ACC112 (cell line): ENCODE measurements around the gene SIRPG.

Source experiments
- H2AFZ ChIP-seq: fragments of 200-600 bp; sonication (generic); one replicate; pipeline ENCODE4 v1.6.0; 2017; ENCODE audit warnings: antibody characterized with exemption, low read length; ENCODE audit not compliant: unreplicated experiment
- H3K27ac ChIP-seq: fragments of 200-600 bp; sonication (generic); 2 replicates; pipeline ENCODE4 v1.5.1; 2014; ENCODE audit warnings: low read depth, mild to moderate bottlenecking, antibody characterized with exemption, low read length, moderate library complexity
- H3K27me3 ChIP-seq: fragments of 200-600 bp; sonication (generic); 2 replicates; pipeline ENCODE4 v1.6.1; 2014; ENCODE audit warnings: mild to moderate bottlenecking, antibody characterized with exemption, low read length, moderate library complexity, mixed read lengths; ENCODE audit not compliant: insufficient read depth
- H3K36me3 ChIP-seq: fragments of 200-600 bp; sonication (generic); 2 replicates; pipeline ENCODE4 v1.6.1; 2016; ENCODE audit warnings: mild to moderate bottlenecking, antibody characterized with exemption, low read length, moderate library complexity, mixed read lengths; ENCODE audit not compliant: insufficient read depth
- H3K4me1 ChIP-seq: fragments of 200-600 bp; sonication (generic); one replicate; pipeline ENCODE4 v1.6.1; 2016; ENCODE audit warnings: low read length, mixed read lengths; ENCODE audit not compliant: insufficient read depth, unreplicated experiment, control insufficient read depth
- H3K4me3 ChIP-seq: fragments of 200-600 bp; sonication (generic); 2 replicates; pipeline ENCODE4 v1.5.1; 2014; ENCODE audit warnings: mild to moderate bottlenecking, low read depth, low read length
- H3K79me2 ChIP-seq: fragments of 200-600 bp; sonication (generic); one replicate; pipeline ENCODE4 v1.6.0; 2016; ENCODE audit warnings: low read length; ENCODE audit not compliant: control insufficient read depth, unreplicated experiment, insufficient read depth

The SIRPG gene

DNA sequence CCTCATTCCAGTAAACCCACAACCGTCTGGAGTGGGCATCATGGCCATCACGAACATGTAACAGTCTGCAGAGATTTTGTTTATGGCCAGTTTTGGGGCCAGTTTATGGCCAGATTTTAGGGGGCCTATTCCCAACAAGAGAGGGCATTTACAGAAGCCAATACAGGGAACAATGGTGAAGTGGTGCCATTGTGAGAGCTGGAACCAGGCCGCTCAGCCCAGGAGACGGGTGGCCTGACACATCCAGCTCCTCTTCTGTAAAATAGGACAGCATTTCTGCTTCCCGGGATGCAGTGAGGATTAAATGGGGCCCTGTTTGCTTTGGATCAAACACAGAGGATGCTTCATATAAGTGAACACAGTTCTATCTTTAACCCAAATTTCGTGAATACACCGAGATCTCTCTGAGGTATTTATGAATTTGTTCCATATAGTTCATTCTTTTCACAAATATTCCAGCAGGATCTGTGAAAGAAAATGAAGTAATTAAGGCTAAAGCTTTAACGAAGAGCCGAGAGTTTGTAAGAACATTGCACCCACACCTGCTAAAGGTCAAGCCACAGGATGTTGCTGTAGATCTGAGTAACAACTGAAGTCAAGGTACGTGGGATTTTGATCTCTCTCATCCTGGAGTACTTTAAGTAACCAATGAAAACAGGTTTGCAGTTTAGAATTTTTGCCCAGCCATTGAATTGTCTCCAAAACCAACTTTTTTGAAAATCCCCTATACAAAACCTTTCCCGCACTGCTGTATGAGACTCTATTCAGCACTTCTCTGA lies 14.5 kb upstream of the SIRPG start:
- Histone ChIP-seq H3K27ac (no peak overlapping the region), H3K4me1 (no peaks in the 10 kb centered on the region), H3K4me3 (no peak overlapping the region), H3K79me2 (no peaks in the 10 kb centered on the region), H3K36me3 (no peaks in the 10 kb centered on the region), H2AFZ (no peak overlapping the region), H3K27me3 (peaks cover 75% of the 10 kb centered on the region)

DNA sequence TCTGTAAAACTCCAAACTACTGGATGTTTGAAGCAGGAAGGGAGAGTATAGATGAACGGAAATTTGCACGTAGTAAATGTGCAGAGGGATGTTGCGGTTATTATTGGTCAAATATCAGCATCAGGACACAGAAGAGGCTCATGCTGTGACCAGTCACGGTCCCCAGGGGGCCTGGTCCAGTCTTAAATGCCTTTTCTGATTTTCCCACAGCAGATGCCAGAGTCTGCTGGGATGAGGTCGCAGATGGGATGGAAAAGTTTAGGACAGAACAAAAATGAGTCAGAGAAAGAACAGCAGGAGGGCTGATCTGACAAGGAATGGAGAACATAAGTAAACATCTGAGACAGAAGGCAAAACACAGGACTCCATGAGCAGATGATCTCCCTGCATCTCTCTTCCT lies 11.7 kb upstream of the SIRPG start:
- no peaks in the 10 kb centered on the region for H3K79me2 ChIP-seq
- no peak overlapping the region for H2AFZ ChIP-seq
- no peak overlapping the region for H3K4me3 ChIP-seq
- H3K36me3 ChIP-seq, result no peaks in the 10 kb centered on the region
- no peaks in the 10 kb centered on the region for H3K4me1 ChIP-seq
- H3K27ac ChIP-seq, result no peak overlapping the region
- peaks cover 47% of the 10 kb centered on the region for H3K27me3 ChIP-seq

DNA sequence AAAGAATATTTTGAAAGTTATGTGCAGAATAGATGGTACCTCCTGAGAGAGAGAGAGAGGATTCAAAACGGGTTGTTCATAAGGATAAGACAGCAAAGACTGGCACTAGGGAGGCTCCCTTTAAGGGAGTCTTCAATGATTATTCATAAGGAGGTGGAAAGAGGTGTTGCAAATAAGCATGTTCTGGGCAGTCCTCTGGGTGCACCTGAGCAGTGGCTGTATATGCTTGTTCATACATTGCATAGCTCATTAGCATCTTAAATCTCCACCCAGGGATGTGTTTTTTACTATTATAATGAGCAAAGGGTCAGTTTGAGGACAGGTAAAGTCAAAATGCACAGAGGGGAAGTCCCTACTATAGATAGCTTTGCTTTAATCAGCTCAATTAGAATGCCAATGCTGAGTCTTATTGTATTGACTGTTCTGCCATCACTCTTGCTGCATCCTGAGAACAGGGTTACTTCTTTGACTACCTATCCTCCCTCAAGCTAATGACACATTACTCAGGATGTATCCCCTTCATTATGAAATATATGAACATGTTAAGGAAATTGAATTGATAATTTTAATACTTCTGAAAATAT lies 10.0 kb upstream of the SIRPG start:
- Histone ChIP-seq H3K36me3 (no peaks in the 10 kb centered on the region), H3K27ac (no peak overlapping the region), H3K79me2 (no peaks in the 10 kb centered on the region), H3K4me3 (no peak overlapping the region), H2AFZ (no peak overlapping the region), H3K4me1 (no peaks in the 10 kb centered on the region), H3K27me3 (peaks cover 40% of the 10 kb centered on the region)

DNA sequence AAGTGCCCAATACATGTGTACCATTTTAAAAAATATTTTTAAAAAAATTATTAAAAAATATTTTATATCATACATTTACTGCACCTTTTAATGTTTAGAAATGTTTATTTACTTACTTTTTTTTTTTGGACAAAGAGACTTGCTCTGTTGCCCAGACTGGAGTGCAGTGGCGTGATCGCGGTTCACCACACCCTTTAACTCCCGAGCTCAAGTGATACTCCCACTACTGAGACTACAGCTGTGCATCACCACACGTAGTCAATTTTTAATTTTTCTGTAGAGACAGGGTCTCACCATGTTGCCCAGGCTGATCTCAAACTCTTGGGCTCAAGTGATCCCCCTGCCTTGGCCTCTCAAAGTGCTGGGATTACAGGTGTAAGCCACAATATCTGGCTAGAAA lies 9.2 kb upstream of the SIRPG start:
- H3K36me3 ChIP-seq, result no peaks in the 10 kb centered on the region
- no peak overlapping the region for H3K4me3 ChIP-seq
- H3K79me2 ChIP-seq, result no peaks in the 10 kb centered on the region
- H2AFZ ChIP-seq, result no peak overlapping the region
- H3K27ac ChIP-seq, result no peak overlapping the region
- H3K4me1 ChIP-seq, result no peaks in the 10 kb centered on the region
- H3K27me3 ChIP-seq, result peaks cover 44% of the 10 kb centered on the region

DNA sequence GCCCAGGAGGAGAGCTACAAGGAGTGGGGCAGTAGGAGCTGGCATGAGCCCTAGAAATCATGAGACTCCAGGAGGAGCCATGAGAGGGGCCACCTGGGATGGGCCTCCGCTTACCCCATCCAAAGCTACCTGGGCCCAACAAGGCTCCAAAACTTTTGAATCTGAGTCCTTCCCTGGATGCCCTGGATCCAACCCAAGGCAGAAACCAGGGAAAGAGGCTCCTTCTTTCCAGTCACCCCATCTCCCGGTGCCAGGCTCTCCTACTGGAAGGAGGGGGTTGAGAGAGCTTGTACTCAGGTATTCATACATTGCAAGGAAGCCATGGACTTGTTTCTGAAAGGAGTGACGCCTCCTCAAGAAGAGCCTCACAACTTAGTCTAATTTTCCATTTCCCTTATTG lies 7.8 kb upstream of the SIRPG start:
- peaks cover 47% of the 10 kb centered on the region for H3K27me3 ChIP-seq
- H3K27ac ChIP-seq, result no peak overlapping the region
- H3K79me2 ChIP-seq, result no peaks in the 10 kb centered on the region
- H3K4me3 ChIP-seq, result no peak overlapping the region
- H2AFZ ChIP-seq, result no peak overlapping the region
- H3K36me3 ChIP-seq, result no peaks in the 10 kb centered on the region
- no peaks in the 10 kb centered on the region for H3K4me1 ChIP-seq

DNA sequence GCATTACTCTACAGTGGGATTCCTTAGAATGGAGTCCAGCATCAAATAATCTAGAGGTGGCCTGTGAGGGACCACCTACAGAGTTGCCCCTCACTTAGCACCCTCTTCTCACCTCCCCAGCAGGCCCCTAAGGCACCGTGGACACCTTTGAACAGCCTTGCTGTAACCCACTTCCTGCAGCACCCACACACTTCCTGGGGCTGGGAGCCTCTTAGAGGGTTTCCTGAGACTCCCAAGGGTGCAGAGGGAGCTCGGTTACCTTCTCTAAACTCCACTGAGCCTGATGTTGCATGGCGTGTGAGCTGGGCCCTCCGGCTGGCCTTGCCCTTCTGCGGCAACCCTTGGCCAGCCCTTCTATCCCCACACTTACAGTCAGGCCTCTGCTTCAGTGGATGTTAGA lies 7.3 kb upstream of the SIRPG start:
- no peak overlapping the region for H2AFZ ChIP-seq
- no peaks in the 10 kb centered on the region for H3K4me1 ChIP-seq
- H3K27ac ChIP-seq, result no peak overlapping the region
- H3K36me3 ChIP-seq, result no peaks in the 10 kb centered on the region
- peaks cover 50% of the 10 kb centered on the region for H3K27me3 ChIP-seq
- no peak overlapping the region for H3K4me3 ChIP-seq
- no peaks in the 10 kb centered on the region for H3K79me2 ChIP-seq

DNA sequence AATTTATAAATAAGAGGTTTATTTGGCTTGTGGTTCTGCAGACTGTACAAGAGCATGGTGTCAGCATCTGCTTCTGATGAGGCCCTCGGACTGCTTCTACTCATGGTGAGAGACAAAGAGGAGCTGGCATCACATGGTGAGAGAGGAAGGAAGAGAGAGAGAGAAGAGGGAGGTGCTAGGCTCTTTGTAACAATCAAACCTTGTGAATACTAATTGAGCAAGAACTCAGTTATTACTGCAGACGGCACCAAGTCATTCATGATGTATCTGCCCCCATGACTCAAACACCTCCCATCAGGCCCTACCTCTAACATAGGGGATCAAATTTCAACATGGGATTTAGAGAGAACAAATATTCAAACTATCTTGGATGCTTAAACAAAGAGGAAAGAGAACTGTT lies 6.3 kb upstream of the SIRPG start:
- H3K4me3 ChIP-seq, result no peak overlapping the region
- peaks cover 56% of the 10 kb centered on the region for H3K27me3 ChIP-seq
- H2AFZ ChIP-seq, result no peak overlapping the region
- no peaks in the 10 kb centered on the region for H3K4me1 ChIP-seq
- no peak overlapping the region for H3K27ac ChIP-seq
- H3K36me3 ChIP-seq, result no peaks in the 10 kb centered on the region
- no peaks in the 10 kb centered on the region for H3K79me2 ChIP-seq

DNA sequence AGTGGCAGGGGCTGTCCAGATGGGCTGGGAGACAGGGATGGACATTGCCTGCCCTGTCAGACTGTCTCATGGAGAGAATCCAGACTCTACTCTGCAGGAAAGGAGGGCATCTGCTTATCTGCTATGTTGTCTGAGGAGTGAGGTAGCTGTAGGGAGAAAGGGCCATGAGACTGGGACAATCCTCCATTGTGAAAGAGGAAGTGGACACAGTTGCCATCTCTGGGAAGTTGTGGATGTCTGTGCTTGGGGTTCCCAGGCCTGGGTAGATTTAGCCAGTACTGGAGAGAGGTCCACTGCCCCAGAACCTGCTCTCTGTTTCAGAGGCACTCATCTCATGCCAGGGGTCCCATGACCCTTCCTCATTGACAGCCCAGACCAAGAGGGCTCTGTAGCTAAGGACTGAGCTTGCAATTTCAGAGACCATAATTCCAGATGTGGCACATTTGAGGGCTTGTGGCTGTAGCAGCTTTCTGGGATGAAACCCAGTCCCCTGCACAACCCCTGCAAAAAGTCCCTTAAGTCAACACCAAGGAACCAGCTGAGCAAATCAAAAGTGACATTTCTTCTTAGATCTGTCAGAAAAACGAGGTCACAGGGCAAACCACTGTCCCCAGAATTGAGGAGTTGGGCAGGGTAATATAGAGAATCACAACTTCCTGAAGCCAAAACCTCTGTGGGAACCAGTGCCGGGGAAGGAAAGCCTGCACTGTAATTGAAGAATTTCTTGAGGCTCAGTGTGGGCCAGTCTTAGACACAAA lies 4.1 kb upstream of the SIRPG start:
- H3K79me2 ChIP-seq, result no peaks in the 10 kb centered on the region
- no peaks in the 10 kb centered on the region for H3K4me1 ChIP-seq
- peaks cover 65% of the 10 kb centered on the region for H3K27me3 ChIP-seq
- H3K27ac ChIP-seq, result no peak overlapping the region
- no peak overlapping the region for H2AFZ ChIP-seq
- no peaks in the 10 kb centered on the region for H3K36me3 ChIP-seq
- H3K4me3 ChIP-seq, result no peak overlapping the region

DNA sequence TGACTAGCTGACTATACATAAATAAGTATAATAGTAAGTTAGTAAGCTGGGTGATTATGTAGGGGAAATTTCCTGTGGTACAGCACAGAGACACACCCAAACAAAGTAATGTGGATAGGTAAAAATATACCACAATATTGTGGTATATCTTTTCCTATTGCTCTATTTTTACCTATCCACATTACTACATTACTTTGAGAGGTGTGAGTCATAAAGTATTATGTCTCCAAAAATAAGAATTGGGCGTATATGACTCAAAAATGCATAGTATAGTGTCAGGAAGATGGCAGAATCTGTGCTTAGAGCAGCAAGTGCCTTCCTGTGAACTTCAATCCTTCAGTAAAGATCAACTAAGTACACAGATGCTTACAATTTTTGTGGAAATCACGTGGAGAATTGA lies 2.7 kb upstream of the SIRPG start:
- H3K4me1 ChIP-seq, result no peaks in the 10 kb centered on the region
- no peak overlapping the region for H3K27ac ChIP-seq
- H3K36me3 ChIP-seq, result no peaks in the 10 kb centered on the region
- H3K79me2 ChIP-seq, result no peaks in the 10 kb centered on the region
- H3K4me3 ChIP-seq, result no peak overlapping the region
- H2AFZ ChIP-seq, result no peak overlapping the region
- peaks cover 76% of the 10 kb centered on the region for H3K27me3 ChIP-seq

DNA sequence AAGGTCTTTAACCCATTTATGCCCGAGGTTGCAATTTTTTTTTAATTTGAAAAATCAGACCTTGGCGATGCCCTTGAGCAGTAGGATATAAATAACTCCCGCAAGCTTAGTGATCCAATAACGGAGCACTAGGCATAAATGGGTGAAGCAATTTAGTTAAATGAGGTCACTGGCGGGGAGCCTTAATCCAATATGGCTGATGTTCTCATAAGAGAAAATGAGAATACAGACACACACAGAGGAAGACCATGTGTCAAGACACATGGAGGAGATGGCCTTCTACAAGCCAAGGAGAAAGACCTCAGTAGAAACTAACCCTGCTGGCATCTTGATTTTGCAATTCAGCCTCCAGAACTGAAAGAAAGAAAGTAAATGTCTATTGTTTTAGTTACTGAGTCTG lies 735 bp downstream of the SIRPG start:
- Histone ChIP-seq H3K36me3 (no peaks in the 10 kb centered on the region), H3K4me1 (no peaks in the 10 kb centered on the region), H3K27me3 (peaks cover 82% of the 10 kb centered on the region), H2AFZ (no peak overlapping the region), H3K79me2 (no peaks in the 10 kb centered on the region), H3K27ac (no peak overlapping the region), H3K4me3 (no peak overlapping the region)

DNA sequence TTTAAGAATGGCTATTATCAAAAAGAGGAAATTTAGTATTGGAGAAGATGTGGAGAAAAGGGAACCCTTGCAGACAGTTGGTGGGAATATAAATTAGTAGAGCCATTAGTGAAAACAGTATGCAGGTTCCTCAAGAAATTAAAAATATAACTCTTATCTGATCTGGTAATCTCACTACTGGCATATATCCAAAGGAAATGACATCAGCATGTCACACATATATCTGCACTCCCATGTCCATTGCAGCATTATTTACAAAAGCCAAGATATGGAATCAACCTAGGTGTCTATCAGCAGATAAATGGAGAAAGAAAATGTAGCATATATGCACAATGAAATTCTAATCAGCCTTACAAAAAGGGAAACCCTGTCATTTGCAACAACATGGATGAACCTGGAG lies 2.6 kb downstream of the SIRPG start:
- H3K27me3 ChIP-seq, result peaks cover 83% of the 10 kb centered on the region

More for the DNA sequence above, 2.6 kb downstream of the SIRPG start:
- Histone ChIP-seq H3K36me3 (no peaks in the 10 kb centered on the region), H3K4me3 (no peak overlapping the region), H2AFZ (no peak overlapping the region), H3K27ac (no peak overlapping the region), H3K4me1 (no peaks in the 10 kb centered on the region), H3K79me2 (no peaks in the 10 kb centered on the region)
